ENCODE measurements around the gene MAP3K13.

MAP3K13 gene

GRCh38 chr3:185362850-185363661 lies at the start of gene MAP3K13:
Gene MAP3K13, plus strand, starts transcription at chr3:185363136. Its CDS starts 65,446 bp downstream, at chr3:185428582.
- peak within 1 kb of the TSS; percentile 74 for H3K27ac ChIP-seq
- TF ChIP-seq CTCF (conservative IDR thresholded peaks at IDR 0.05), result no peak

DNA sequence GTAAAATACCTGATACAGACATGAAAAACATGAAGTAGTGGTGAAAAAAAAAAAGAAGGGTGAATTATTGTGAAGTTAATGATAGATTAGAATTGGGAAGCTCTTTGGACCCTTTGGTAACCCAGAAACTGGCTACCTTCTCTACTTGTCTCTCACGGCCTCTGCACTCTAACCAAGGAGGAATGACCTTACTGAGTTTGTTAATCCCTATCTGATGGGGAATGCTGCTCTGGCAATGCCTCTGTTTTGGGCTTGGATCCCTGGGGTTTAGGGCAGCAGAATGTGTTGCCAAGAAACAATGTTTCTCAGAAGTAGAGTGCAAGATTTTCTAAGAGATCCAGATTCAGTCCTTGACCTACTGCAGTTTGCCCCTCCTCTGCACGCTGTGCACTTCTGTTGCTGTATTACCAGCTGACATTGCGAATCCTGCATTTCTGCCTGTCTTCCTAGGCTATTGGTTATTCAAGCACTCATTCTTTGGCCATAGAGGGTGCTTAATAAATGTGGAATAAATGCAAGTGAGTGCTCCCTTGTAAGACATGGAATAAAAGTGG lies 49.2 kb upstream of the MAP3K13 start:
- TF ChIP-seq CTCF (conservative IDR thresholded peaks at IDR 0.05), result no peak
- H3K27ac ChIP-seq, result no peak overlapping the region

GRCh38 chr3:185316740-185317412 lies 46.1 kb upstream of the MAP3K13 start:
- TF ChIP-seq CTCF (conservative IDR thresholded peaks at IDR 0.05), result no peak
- no peak overlapping the region for H3K27ac ChIP-seq

- no peak for TF ChIP-seq CTCF (conservative IDR thresholded peaks at IDR 0.05)
- no peak overlapping the region for H3K27ac ChIP-seq
Observed at GRCh38 chr3:185317674-185318073, 45.3 kb upstream of the MAP3K13 start.

DNA sequence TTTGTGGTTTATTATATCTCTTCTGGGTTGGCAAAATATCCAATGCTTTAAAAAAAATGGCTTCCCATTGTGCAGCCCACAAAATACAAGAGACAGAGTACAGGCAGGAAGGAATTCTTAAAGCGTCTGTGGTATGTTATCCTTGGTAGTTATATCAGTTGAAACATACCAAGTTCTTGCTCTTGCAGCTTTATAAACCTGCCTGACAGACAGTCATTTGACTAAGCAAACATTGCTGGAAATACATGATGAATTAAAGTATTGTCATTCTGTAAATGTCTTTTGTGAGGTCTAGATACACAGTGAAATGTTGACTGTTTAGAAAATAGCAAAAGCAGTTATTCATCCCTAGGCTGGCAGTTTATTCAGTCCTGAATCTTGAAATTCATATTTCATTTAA lies 44.8 kb upstream of the MAP3K13 start:
- no peak overlapping the region for H3K27ac ChIP-seq
- TF ChIP-seq CTCF (conservative IDR thresholded peaks at IDR 0.05), result no peak

GRCh38 chr3:185319801-185320200 lies 43.1 kb upstream of the MAP3K13 start:
- no peak for TF ChIP-seq CTCF (conservative IDR thresholded peaks at IDR 0.05)

GRCh38 chr3:185320949-185321348 lies 42.0 kb upstream of the MAP3K13 start:
- no peak for TF ChIP-seq CTCF (conservative IDR thresholded peaks at IDR 0.05)
- H3K27ac ChIP-seq, result no peak overlapping the region

More at GRCh38 chr3:185319801-185320200, 43.1 kb upstream of the MAP3K13 start:
- H3K27ac ChIP-seq, result no peak overlapping the region
